Epithelial cell of esophagus (primary cell): ENCODE data around the gene ITGA2B.

Source experiments
- DNase-seq: peaks from one replicate; pipeline ENCODE4 v3.0.0; 2010; ENCODE audit warnings: low read depth
- H3K4me3 ChIP-seq: 2 replicates; pipeline ENCODE4 v1.5.1; 2011; ENCODE audit warnings: mild to moderate bottlenecking, low read length, control low read depth
- TF ChIP-seq, protein P1 (sequence below): IDR thresholded peaks from 2 replicates; pipeline ENCODE4 v1.5.1; 2011; ENCODE audit warnings: low read depth, mild to moderate bottlenecking, low read length, control low read depth, inconsistent platforms; ENCODE audit not compliant: insufficient read depth; ENCODE audit errors: missing control alignments

ITGA2B gene

DNA sequence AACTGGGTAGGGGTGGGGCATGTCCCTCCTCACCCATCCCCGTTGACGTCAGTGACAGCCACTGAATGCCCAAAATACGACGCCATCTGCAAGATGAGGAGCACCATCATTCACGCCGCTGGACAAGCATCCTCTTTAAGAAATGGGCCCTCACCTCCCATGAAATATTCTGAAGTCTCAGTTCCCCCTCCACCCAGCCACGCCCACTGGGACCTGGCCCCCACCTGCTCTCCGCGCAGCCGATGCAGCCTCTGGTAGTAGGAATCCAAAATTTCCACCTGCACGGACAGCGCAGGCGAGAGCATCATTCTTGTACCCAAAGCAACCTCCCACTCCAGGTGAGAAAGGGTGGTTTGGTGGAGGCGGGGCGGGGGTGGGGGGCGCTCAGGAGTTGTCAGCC, 5.6 kb downstream of the ITGA2B start:
- TF ChIP-seq, protein P1, sequence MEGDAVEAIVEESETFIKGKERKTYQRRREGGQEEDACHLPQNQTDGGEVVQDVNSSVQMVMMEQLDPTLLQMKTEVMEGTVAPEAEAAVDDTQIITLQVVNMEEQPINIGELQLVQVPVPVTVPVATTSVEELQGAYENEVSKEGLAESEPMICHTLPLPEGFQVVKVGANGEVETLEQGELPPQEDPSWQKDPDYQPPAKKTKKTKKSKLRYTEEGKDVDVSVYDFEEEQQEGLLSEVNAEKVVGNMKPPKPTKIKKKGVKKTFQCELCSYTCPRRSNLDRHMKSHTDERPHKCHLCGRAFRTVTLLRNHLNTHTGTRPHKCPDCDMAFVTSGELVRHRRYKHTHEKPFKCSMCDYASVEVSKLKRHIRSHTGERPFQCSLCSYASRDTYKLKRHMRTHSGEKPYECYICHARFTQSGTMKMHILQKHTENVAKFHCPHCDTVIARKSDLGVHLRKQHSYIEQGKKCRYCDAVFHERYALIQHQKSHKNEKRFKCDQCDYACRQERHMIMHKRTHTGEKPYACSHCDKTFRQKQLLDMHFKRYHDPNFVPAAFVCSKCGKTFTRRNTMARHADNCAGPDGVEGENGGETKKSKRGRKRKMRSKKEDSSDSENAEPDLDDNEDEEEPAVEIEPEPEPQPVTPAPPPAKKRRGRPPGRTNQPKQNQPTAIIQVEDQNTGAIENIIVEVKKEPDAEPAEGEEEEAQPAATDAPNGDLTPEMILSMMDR, result no peak
- H3K4me3 ChIP-seq, result no peak overlapping the region
- DNase-seq, result no peak

DNA sequence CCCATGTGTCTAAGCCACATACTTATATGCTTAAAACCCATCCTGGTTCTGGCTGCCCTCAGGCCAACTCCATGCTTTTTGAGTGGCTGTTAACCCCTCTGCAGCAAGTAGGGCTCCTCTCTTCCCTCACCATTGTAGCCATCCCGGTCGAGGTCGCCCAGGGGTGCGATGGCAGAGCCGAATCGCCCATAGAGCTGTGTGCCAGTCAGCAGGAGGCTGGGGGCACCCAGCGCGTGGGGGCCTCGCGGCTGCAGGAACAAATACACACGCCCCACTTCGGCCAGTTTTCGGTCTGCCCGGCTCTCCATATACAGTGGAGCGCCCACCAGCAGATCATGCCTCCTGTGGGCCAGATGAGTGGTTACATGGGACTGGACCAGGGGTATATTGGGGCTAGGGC, 6.1 kb downstream of the ITGA2B start:
- DNase-seq, result no peak
- TF ChIP-seq, protein P1, result no peak
- no peak overlapping the region for H3K4me3 ChIP-seq

DNA sequence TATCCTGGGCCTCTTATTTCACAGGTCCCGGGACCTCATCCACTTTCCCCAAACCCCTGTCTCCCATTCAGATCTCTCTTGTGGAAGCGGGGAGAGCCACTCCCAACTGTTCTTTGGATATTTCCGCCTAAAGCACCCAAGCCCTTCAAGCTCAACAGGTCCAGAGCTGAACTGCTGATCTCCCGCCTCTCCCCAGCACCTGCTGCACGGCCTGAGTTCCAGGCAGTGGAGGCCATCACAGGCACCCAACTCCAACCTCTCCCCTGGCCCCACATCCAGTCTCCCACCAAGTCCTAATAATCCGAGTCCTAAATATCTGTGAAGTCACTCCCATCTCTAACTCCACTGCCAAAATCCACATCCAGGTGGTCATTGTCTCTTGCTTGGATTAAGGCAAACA, 6.5 kb downstream of the ITGA2B start:
- TF ChIP-seq, protein P1, result no peak
- H3K4me3 ChIP-seq, result no peak overlapping the region
- no peak for DNase-seq

DNA sequence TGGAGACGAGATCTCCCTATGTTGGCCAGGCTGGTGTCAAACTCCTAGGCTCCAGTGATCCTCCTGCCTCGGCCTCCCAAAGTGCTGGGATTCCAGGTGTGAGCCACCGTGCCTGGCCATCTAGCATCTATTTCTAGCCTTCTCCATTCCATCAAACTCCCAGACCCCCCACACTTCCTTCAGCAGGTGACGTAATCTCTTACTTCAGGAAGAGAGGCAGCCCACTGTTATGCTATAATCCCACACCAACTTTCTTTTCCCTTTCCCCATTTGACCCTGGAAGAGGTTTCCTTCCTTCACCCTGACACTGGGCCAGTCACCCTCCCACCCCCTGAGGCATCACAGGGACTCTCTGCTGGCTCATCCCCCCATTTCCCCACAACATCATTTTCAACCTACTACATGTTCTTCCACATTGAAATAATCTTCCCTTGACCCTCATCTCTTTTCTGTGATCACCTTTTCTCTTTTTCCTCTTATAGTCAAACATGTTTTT, 7.6 kb downstream of the ITGA2B start:
- no peak for DNase-seq
- H3K4me3 ChIP-seq, result no peak overlapping the region
- TF ChIP-seq, protein P1, result no peak

DNA sequence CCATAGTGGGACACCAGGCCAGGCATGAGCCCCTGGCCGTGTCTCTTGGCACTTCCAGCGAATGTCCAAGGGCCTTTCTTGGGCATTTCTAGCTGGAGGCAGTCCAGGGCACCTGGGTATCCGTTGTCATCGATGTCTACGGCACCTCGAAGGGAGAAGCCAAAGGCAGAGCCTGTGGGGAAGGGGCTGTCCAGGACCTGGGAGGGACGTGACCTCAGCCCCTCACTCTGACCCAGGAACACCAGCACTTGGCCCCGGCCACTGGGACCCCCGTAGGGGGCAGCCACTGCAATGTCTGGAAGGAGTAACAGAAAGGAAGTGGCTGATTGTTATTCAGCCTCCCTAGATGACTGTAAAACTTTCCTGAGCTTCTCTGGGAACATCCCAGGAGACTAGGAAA, 8.7 kb downstream of the ITGA2B start:
- DNase-seq, result no peak
- TF ChIP-seq, protein P1, result no peak
- H3K4me3 ChIP-seq, result no peak overlapping the region

DNA sequence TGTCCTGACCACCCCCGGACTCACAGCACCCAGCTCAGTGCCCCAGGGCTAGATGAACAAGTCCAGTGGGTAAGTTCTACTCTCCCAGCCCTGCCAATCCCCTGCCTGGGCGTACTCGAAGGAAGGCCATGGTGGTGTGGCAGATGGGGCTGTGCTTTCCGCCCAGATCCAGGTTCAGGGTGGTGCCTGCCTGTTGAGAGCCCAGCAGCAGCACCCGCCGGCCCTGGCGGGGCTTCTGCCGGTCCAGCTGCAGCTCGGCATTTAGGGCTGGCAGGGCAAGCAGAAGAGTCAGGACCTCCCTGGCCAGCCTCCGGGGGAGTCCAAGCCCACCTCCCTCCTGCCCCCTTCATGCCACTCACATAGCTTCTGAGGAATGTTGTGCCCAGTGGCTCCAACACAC, 9.6 kb downstream of the ITGA2B start:
- H3K4me3 ChIP-seq, result no peak overlapping the region
- TF ChIP-seq, protein P1, result no peak
- DNase-seq, result no peak

DNA sequence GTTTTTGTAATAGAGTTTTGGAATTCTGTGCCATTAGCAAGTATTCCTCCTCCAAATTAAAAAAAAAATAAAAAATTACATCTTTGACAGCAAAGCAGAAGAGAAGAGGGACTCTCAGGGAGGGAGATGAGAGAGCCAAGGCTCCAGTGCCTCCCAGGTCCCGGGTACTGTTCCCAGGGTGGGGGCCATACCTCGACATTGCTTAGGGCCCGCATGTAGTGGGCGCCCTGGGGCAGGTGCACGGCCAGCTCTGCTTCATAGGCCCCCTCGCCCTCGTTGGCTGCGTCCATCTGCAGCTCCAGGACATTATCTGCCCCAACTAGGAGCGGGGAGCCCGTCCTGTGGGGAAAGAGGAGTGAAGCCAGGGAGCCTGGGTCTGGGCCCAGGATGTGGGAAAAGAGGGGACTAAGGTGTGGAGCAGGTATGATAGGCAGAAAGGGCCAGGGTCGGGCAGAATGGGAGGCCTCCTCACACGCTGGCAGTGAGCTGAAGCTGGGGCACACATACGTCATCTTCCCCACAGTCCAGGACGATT, 11.2 kb downstream of the ITGA2B start:
- TF ChIP-seq, protein P1, result no peak
- no peak for DNase-seq
- H3K4me3 ChIP-seq, result no peak overlapping the region
